Esophagus muscularis mucosa (tissue), 4 donors: ENCODE measurements around the gene SGIP1. TPM values are rescaled to one million over a fixed set of nuclear protein-coding genes. Genes with fewer than 3 reads are reported as not detected.

Experiments
- DNase-seq: peaks from one replicate; pipeline ENCODE4 v3.0.0-alpha.2; 2017; ENCODE audit errors: extremely low spot score
- H3K27ac ChIP-seq, 4 donors: fragments of 200-600 bp; sonication (generic); replicated peaks in 1 of 4; 1 replicate in 3 of 4; 2 replicates in 1 of 4; pipeline ENCODE4 v1.5.1; 2016 to 2019; ENCODE audit warnings: mild to moderate bottlenecking in 1 of 4
- H3K27me3 ChIP-seq, 4 donors: fragments of 200-600 bp; sonication (generic); one replicate each; pipeline versions ENCODE4 v1.5.1 to v1.6.0; 2016 to 2019
- H3K36me3 ChIP-seq, 4 donors: fragments of 200-600 bp; sonication (generic); one replicate each; pipeline ENCODE4 v1.5.1; 2016 to 2019
- H3K4me1 ChIP-seq, 4 donors: fragments of 200-600 bp; sonication (generic); one replicate each; pipeline ENCODE4 v1.5.1; 2016 to 2019
- H3K4me3 ChIP-seq, 4 donors: fragments of 200-600 bp; sonication (generic); 1 replicate in 2 of 4; 2 replicates in 2 of 4; pipeline ENCODE4 v1.5.1; 2016 to 2019; ENCODE audit warnings: mild to moderate bottlenecking in 4 of 4, moderate library complexity in 1 of 4
- H3K9me3 ChIP-seq, 4 donors: fragments of 200-600 bp; sonication (generic); 1 replicate in 3 of 4; 2 replicates in 1 of 4; pipeline ENCODE4 v1.5.1; 2016 to 2019
- EP300 ChIP-seq: sonication (generic); formaldehyde crosslinking; IDR thresholded peaks from one replicate; pipeline ENCODE4 v1.6.1; 2017; ENCODE audit warnings: antibody characterized with exemption
- POLR2A ChIP-seq: fragments of 450-650 bp; IDR thresholded peaks from one replicate; pipeline ENCODE4 v1.6.1; 2017; ENCODE audit warnings: antibody characterized with exemption, moderate library complexity, mild to moderate bottlenecking, low read depth
- POLR2AphosphoS5 ChIP-seq, 2 donors: sonication (generic); formaldehyde crosslinking; IDR thresholded peaks; one replicate each; pipeline ENCODE4 v1.6.1; 2017; ENCODE audit warnings: antibody characterized with exemption in 2 of 2
- WGBS: methylation state at CpG from one replicate; pipeline ENCODE4 v1.1.5; 2018; 5-methylcytosine and 5-hydroxymethylcytosine counted together
- intact Hi-C: fragments of 100-400 bp; cut with DNase I; formaldehyde crosslinking; loops from one replicate; pipeline ENCODE4 v1.15.1; 2023
- total RNA-seq, 4 donors: library from RNA; depleted of rRNA; stranded (reverse); fragments of >200 nt; gene quantifications; one replicate each; pipeline versions ENCODE4 v1.1.0 to v1.2.1, GENCODE V29; 2016
- TF ChIP-seq, protein P1 (sequence below), 3 experiments: fragments of 200-600 bp in 2 of 3; fragments of 450-650 bp in 1 of 3; sonication (generic) in 2 of 3; IDR thresholded peaks; one replicate each; pipeline ENCODE4 v1.5.1; 2017 to 2019; ENCODE audit warnings: antibody characterized with exemption in 3 of 3, mild to moderate bottlenecking in 2 of 3, moderate library complexity in 1 of 3

The SGIP1 gene
- total RNA-seq, 4 donors from 2014 or later: 9.1 to 16.2 (median 11.8) TPM

DNA sequence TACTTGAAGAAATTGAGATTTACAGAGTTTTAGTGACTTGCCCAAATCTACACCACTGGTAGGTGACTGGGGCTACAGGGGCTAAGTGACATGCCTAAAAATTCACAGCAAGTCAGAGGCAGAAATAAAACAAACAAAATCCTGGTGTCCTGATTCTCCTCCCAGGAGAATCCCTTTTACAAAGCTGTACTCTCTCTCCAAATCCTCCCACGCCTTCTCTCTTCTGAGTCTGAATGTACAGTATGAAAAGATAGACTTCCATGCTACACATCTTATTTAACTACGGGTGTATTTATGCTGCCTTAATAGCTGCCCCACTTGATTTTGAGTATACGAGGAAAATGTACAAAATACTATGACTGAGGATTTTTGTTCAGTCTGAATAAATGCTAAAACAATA is 65.4 kb downstream of the SGIP1 start:
- Histone ChIP-seq H3K4me3 (no peak overlapping the region), H3K4me1 (no peaks in the 10 kb centered on the region), H3K36me3 (no peaks in the 10 kb centered on the region), H3K9me3 (no peaks in the 10 kb centered on the region), H3K27me3 (no peaks in the 10 kb centered on the region), H3K27ac (no peak overlapping the region)
- no peak for DNase-seq
- intact Hi-C loops: no loop called here
- 79% methylated on average over 3 of the region's 3 CpGs for WGBS
- no peak for TF ChIP-seq EP300
- no peak for TF ChIP-seq POLR2A
- TF ChIP-seq POLR2AphosphoS5 (IDR thresholded peaks at IDR 0.05): no peak
- TF ChIP-seq, protein P1, sequence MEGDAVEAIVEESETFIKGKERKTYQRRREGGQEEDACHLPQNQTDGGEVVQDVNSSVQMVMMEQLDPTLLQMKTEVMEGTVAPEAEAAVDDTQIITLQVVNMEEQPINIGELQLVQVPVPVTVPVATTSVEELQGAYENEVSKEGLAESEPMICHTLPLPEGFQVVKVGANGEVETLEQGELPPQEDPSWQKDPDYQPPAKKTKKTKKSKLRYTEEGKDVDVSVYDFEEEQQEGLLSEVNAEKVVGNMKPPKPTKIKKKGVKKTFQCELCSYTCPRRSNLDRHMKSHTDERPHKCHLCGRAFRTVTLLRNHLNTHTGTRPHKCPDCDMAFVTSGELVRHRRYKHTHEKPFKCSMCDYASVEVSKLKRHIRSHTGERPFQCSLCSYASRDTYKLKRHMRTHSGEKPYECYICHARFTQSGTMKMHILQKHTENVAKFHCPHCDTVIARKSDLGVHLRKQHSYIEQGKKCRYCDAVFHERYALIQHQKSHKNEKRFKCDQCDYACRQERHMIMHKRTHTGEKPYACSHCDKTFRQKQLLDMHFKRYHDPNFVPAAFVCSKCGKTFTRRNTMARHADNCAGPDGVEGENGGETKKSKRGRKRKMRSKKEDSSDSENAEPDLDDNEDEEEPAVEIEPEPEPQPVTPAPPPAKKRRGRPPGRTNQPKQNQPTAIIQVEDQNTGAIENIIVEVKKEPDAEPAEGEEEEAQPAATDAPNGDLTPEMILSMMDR (IDR thresholded peaks at IDR 0.05): no peak

DNA sequence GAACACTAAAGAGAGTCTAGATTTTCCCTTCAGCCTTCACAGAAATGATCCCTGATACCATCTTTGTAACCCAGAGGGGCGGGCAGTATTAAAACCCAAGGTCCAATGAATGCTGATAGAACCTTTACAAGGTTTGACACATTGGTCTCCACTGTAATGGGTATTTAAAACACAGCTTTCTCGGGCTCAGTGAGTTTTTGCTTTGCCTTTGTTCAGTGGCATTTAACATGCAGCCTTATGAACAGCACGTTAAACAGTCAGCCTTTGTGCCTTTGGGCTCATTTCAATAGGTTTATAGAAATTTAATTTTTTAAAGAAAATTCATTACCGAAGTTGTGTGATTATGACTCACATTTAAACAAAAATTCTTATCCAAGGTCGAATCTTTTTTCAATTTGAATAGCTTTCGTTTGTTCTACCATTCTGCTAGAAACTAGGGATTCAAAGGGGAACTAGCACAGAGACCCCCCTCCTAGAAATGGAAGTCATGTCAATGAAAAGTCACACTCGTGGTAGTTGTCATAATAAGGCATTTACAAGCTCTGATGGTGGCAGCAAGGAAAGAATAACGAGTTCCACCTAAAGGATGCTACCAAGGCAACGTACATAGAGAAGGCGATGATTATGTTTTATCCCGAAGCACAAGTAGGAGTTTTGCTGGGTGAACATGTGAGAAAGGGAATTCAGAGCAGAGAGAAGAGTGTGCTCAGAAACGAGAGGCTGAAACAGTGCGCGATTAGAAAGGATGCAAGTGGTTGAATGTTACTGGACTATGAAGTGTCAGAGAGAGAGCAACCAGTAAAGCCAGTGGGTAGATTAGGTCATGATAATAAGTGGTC is 66.2 kb downstream of the SGIP1 start:
- no peak for DNase-seq
- no peaks in the 10 kb centered on the region for H3K9me3 ChIP-seq
- no peaks in the 10 kb centered on the region for H3K27me3 ChIP-seq
- no peaks in the 10 kb centered on the region for H3K4me1 ChIP-seq
- WGBS: 85% methylated on average over 14 of the region's 14 CpGs
- no peak overlapping the region for H3K4me3 ChIP-seq
- intact Hi-C loops: no loop called here
- no peak for TF ChIP-seq POLR2AphosphoS5 (IDR thresholded peaks at IDR 0.05)
- TF ChIP-seq, protein P1 (IDR thresholded peaks at IDR 0.05): no peak
- TF ChIP-seq EP300: no peak
- TF ChIP-seq POLR2A: no peak
- no peaks in the 10 kb centered on the region for H3K36me3 ChIP-seq
- H3K27ac ChIP-seq: no peak overlapping the region

DNA sequence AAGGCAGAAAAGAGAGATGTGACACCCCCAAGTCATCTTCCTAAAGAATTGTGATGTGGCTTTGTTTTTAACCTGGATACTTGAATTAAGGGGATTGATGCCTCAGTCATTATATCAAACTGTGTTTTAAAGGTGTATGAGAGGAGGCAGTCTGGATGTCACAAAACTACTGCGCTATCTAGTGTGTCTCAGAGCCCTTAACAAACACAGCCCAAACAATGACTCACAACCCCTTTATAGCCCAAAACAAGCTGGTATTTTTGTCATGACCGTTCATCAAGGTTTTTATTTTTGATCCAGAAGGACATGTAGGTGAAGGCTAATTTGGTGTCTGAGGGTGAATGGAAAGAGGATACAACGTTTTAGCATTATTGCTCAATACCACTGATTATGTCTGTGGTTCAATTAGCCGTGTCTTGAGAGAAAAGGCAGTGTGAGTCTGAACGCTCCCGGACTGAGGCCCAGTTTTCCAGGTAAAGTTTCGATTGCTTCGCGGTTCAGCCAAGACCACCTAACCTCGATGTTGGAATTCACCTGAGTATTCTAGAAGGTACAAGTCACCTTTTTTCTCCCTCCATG is 71.6 kb downstream of the SGIP1 start:
- intact Hi-C loops: no loop called here
- Histone ChIP-seq H3K9me3 (no peaks in the 10 kb centered on the region), H3K4me3 (no peak overlapping the region), H3K27ac (no peak overlapping the region), H3K27me3 (no peaks in the 10 kb centered on the region), H3K4me1 (peaks cover 0 to 5% (median 0%) of the 10 kb centered on the region in 4 donors), H3K36me3 (no peaks in the 10 kb centered on the region)
- TF ChIP-seq POLR2AphosphoS5 (IDR thresholded peaks at IDR 0.05): no peak
- TF ChIP-seq, protein P1 (IDR thresholded peaks at IDR 0.05): no peak
- no peak for TF ChIP-seq POLR2A
- TF ChIP-seq EP300: no peak
- 88% methylated on average over 10 of the region's 10 CpGs for whole genome bisulfite sequencing
- DNase-seq: no peak

DNA sequence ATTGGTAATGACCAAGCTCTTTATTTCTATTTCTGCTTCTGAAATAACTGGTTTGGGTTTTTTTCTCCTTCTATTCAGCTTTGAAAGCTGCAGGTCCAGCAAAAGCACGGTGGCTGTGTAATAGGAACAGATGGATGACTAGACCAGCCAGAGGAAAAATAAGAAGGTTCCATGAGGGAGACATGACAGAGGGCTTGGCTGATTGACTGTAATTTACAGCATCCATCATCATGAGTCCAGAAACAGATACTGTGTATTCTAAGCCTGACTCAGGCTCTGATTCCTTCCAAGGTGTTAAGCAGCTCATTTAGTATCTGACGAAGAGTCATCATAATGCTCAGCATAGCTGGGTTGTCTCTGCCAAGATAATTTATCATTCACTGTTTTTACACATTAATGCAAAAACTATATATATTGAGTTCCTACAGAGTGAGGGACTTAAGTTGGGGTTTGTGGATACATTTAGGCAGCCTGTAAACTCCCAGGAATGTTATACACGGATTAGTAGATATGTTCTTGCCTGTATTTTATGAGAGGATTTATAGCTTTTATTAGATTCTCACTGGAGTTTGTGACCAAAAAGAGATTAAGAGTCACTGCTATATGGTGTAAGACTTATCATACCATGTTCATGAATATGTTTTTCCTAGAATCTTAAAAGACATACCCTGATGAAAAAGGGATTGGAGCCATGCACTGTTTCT is 72.6 kb downstream of the SGIP1 start:
- peak overlapping the region in 1 of 4 donors; percentile 44 for H3K27ac ChIP-seq
- TF ChIP-seq POLR2A: no peak
- TF ChIP-seq POLR2AphosphoS5 (IDR thresholded peaks at IDR 0.05): no peak
- TF ChIP-seq, protein P1 (IDR thresholded peaks at IDR 0.05): no peak
- H3K4me1 ChIP-seq: peaks cover 0 to 5% (median 0%) of the 10 kb centered on the region in 4 donors
- H3K9me3 ChIP-seq: no peaks in the 10 kb centered on the region
- no peaks in the 10 kb centered on the region for H3K36me3 ChIP-seq
- intact Hi-C loops: no loop called here
- WGBS: 72% methylated on average over 3 of the region's 3 CpGs
- no peak for DNase-seq
- H3K27me3 ChIP-seq: no peaks in the 10 kb centered on the region
- H3K4me3 ChIP-seq: no peak overlapping the region
